ENCODE data around the gene PTPRD. TPM values are rescaled to one million over a fixed set of nuclear protein-coding genes. Genes with fewer than 3 reads are reported as not detected.

Gene PTPRD
- polyA plus RNA-seq, 4 donors = 99.8 to 230 (median 118) TPM

DNA sequence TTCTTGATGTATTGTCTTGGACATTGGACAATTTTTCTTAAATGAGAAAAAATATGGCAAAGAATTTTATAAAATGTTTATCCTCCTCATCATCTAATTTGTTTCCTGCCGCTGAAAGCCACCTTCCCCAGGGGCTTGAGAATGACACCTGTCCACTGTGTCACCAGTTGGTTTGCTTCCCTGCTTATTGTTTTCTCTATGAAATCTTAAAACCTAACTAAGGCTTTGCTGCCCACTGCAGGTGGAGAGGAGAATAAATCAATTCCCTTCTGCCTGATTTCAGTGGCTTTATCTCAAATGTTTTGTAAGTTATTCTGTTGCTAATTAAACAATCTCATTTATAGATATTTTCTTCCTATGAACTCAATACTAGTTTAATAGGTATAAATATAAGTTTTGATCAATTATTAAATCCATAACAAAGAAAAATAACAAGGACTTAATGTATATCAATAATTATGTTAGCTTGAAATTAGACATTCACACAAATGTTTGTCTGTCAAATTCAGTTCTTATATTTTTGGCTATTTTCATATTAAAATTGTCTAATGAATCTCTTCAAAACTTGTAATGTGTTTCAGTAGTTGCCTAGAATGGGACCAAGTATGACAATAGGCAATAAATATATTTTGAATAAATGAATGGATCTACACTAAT is 822.5 kb downstream of the PTPRD start:
- peak; percentile 5 to 22 (median 16) for DNase-seq (ENCODE audit: low read depth in 4 of 4, low spot score in 3 of 4)

DNA sequence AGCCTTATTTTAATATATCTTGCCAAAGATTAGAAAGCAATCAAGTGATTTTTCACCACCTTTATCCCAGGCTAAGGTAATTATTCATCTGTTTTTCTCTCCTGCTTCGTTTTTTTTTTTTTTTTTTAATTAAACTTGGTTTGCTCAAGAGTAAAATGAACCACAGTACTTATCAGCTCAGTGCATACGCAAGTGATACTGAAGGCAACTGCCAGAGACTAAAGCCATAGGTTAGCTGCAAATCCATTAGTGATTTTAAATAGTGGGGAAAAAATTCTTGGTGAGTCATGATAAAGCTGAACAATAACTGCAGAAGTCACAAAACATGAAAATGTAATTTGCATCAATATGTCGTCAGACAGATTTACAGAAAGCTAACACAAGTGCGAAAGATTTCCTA is 829.1 kb downstream of the PTPRD start:
- DNase-seq (ENCODE audit: low read depth in 4 of 4, low spot score in 3 of 4) = no peak

DNA sequence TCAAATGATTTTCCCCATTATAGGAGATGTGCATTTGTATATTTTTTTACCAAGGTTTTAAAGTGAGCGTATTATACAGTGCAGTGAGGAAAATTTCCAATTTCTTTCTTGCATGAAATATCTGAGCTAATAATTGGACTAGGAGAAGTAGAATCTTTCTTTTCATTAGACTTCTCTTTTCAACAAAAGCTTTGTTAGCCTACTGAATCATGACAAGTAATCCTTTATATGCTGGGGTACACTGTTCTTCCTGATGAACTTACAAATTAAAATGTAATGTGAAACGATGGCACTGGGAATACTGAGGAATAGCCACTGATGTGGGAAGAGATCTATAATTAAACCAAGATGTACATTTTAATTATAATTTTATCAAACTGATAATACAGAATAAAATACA is 829.6 kb downstream of the PTPRD start:
- no peak for DNase-seq (ENCODE audit: low read depth in 4 of 4, low spot score in 3 of 4)

GRCh38 chr9:9778293-9778692 is 834.5 kb downstream of the PTPRD start:
- no peak for DNase-seq (ENCODE audit: low read depth in 4 of 4, low spot score in 3 of 4)

GRCh38 chr9:9774471-9774870 is 838.3 kb downstream of the PTPRD start:
- no peak for DNase-seq (ENCODE audit: low read depth in 4 of 4, low spot score in 3 of 4)

DNA sequence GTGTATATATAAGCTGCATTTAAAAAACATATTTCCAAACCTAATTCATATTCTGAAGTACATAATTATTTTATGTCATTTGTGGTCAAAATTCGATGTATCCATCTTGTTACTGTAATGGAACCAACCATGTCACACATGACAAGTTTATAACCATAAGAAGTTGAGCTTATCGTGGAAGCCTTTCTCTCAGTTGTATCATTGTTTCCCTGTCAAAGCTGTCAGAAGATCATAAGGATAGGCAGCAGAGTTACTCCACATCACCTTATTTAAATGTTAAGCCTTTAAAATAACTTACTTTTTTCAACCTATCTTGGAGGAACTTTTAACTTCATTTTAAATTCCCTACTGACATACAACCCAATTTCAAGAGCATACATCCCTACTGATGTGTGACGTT is 841.5 kb downstream of the PTPRD start:
- DNase-seq (ENCODE audit: low read depth in 4 of 4, low spot score in 3 of 4) = no peak

GRCh38 chr9:9764821-9765220 is 848.0 kb downstream of the PTPRD start:
- DNase-seq (ENCODE audit: low read depth in 4 of 4, low spot score in 3 of 4) = no peak

- no peak for DNase-seq (ENCODE audit: low read depth in 4 of 4, low spot score in 3 of 4)
Measured at GRCh38 chr9:9754186-9754585, 858.6 kb downstream of the PTPRD start.

- DNase-seq (ENCODE audit: low read depth in 4 of 4, low spot score in 3 of 4) = no peak
Measured at GRCh38 chr9:9753266-9753665, 859.5 kb downstream of the PTPRD start.

GRCh38 chr9:9752722-9753121 is 860.1 kb downstream of the PTPRD start:
- DNase-seq (ENCODE audit: low read depth in 4 of 4, low spot score in 3 of 4) = peak in 1 of 4 donors; percentile 8

- DNase-seq (ENCODE audit: low read depth in 4 of 4, low spot score in 3 of 4) = no peak
Measured at GRCh38 chr9:9751996-9752395, 860.8 kb downstream of the PTPRD start.

DNA sequence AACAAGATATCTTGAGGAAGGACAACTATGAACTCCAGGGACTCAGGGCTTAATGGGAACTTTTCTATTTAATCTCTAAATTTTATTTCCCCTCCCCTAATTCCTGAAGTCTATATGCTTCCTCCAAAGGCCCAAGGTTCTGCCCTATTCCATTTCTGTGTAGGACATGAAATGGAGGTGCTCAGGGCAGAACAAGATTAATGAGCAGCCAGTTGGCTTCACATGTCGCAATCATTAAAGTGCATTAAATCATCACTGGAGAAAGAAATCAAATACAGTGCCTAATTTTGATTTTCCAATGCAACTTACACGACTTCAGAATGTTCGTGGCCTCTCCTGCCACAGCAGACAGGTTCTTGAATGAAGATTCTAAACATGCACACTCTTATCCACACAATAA is 862.1 kb downstream of the PTPRD start:
- DNase-seq (ENCODE audit: low read depth in 4 of 4, low spot score in 3 of 4) = no peak

DNA sequence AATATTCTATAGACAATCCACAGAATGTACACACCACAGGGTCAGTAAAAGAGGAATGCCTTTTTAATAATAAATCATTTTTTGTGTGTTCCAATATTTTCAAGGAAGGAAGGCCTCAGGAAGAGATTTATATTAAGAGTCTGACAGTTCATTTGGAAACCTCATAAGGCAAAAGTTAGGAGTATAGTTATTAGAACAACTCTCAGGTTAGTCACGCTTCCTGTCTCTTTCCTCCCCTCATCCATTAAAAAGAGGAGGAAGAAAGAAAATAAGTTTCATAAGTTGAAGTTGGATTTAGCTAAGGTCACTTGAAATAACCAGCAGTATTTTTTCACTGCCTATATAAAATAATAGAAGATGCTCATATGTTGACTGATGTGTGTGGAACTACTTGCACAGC is 863.2 kb downstream of the PTPRD start:
- no peak for DNase-seq (ENCODE audit: low read depth in 4 of 4, low spot score in 3 of 4)

- no peak for DNase-seq (ENCODE audit: low read depth in 4 of 4, low spot score in 3 of 4)
Measured at GRCh38 chr9:9747787-9748186, 865.0 kb downstream of the PTPRD start.

- no peak for DNase-seq (ENCODE audit: low read depth in 4 of 4, low spot score in 3 of 4)
Measured at GRCh38 chr9:9746826-9747225, 866.0 kb downstream of the PTPRD start.

- DNase-seq (ENCODE audit: low read depth in 4 of 4, low spot score in 3 of 4) = no peak
Measured at GRCh38 chr9:9743822-9744221, 869.0 kb downstream of the PTPRD start.

DNA sequence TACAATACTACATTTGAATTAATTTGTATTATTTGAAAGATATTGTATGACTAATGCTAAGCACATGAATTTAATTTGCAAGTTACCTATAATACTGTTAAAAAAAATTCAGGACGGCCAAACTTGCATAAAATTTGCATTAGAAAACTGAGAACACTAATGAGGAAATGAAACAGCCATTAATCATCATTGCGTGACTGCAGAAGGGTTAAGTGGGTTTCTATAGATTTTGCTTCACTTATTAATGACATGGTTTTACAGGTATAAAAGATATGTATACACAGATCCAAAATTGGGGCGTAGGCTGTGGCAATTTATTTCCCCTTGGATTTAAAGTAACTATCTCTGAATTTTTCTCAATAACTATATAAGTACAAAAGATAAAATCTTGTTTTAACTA is 882.6 kb downstream of the PTPRD start:
- DNase-seq (ENCODE audit: low read depth in 4 of 4, low spot score in 3 of 4) = no peak

DNA sequence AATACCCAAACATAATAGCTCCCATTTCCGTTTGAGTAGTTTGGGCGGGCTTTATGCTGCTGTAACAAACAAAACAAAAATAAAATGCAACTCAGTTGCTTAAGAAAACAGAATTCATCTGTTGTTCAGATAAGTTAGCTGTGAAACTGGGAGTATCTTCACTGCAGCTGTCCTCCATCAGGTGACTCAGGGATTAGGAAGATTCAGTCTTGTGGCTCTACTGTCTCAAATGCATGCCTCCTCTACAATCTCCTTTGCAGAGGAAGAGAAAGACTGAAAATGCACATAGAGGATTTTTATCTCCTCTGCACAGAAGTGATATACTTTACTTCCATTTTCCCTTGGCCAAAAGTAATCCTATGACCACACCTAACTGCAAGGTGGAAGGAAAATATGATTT is 883.7 kb downstream of the PTPRD start:
- no peak for DNase-seq (ENCODE audit: low read depth in 4 of 4, low spot score in 3 of 4)

DNA sequence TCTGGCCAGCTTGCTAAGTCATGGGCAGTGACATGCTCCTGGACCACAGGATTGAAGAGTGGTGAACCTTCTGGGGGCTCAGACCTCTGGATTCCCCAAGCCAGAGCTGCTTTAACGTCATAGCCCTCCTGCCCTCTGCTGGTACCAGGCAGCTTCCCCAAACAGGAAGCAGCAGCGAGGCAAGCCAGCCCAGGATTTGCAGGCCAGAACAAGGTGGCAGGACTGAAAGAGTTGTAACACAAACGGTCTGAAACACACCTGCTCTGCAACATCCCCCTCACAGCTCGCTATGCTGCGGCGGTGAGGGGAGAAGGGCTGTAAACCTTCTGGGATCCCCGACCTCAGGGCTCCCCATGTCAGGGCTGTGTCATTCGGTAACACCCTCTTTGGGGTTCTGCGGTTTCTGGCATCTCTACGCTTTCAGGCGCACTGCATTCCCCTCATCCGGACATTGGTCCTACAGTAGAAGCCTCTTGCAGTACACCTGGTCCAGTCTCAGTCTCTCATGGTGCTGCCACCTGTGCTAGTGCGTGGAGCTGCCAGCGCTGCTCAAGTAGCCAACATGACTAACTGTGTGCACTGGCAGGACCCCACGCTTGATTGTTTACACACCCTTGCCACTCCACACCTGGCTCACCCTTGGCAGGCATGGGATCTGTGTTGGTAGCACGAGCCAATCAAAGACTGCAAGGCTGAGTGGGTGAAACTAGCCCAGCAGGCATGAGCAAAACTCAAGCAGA is 893.3 kb downstream of the PTPRD start:
- DNase-seq (ENCODE audit: low read depth in 4 of 4, low spot score in 3 of 4) = no peak

GRCh38 chr9:9718691-9719090 is 894.1 kb downstream of the PTPRD start:
- no peak for DNase-seq (ENCODE audit: low read depth in 4 of 4, low spot score in 3 of 4)

DNA sequence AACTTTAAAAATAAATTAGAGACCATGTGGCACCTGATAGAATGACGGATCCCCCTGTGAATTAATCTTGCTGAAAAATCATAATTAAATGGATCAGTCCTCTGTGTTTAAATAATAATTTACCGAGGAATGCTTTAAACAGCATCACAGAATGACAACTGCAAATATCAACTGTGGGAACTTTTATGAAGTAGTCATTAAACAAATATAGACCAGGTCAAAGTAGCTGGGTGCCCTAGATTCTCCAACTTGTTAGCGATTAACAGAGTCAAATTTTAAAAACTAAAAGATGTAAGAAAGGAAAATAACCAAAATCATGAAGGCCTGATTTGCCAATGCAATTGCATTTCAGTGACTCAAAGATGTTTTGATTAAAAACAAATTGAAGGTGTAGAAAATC is 933.4 kb downstream of the PTPRD start:
- DNase-seq (ENCODE audit: low read depth in 4 of 4, low spot score in 3 of 4) = no peak

GRCh38 chr9:9674461-9674860 is 938.3 kb downstream of the PTPRD start:
- no peak for DNase-seq (ENCODE audit: low read depth in 4 of 4, low spot score in 3 of 4)

Data from left renal pelvis (tissue), 4 donors.